Measurements from ENCODE around the gene PDE7B. TPM values are rescaled to one million over a fixed set of nuclear protein-coding genes. Genes with fewer than 3 reads are reported as not detected.
"Not testable (repeated sequence)": the region's sequence is repeated elsewhere in the genome, so short reads cannot be mapped to it uniquely, and the experiment has no call there.

PDE7B gene
- total RNA-seq, 1 donor from 2014 or later, result 18.4 TPM

- DNase-seq (ENCODE audit: low spot score), result peak; percentile 54
These were observed 252.3 kb downstream of the PDE7B start for GRCh38 chr6:136103763-136104311.

- no peak for DNase-seq (ENCODE audit: low spot score)
These were observed 253.1 kb downstream of the PDE7B start for GRCh38 chr6:136104556-136104955.

- not testable (repeated sequence) for DNase-seq (ENCODE audit: low spot score)
These were observed 254.3 kb downstream of the PDE7B start for GRCh38 chr6:136105797-136106196.

GRCh38 chr6:136108361-136108945 lies 257.0 kb downstream of the PDE7B start:
- no peak for DNase-seq (ENCODE audit: low spot score)

GRCh38 chr6:136111831-136112230 lies 260.3 kb downstream of the PDE7B start:
- DNase-seq (ENCODE audit: low spot score), result no peak

- DNase-seq (ENCODE audit: low spot score), result no peak
These were observed 260.8 kb downstream of the PDE7B start for GRCh38 chr6:136112262-136112661.

- no peak for DNase-seq (ENCODE audit: low spot score)
These were observed 262.3 kb downstream of the PDE7B start for GRCh38 chr6:136113736-136114173.

- DNase-seq (ENCODE audit: low spot score), result no peak
These were observed 263.2 kb downstream of the PDE7B start for GRCh38 chr6:136114661-136115060.

- DNase-seq (ENCODE audit: low spot score), result no peak
These were observed 264.4 kb downstream of the PDE7B start for GRCh38 chr6:136115941-136116340.

GRCh38 chr6:136117081-136117480 lies 265.6 kb downstream of the PDE7B start:
- DNase-seq (ENCODE audit: low spot score), result no peak

- no peak for DNase-seq (ENCODE audit: low spot score)
These were observed 267.3 kb downstream of the PDE7B start for GRCh38 chr6:136118787-136119186.

GRCh38 chr6:136123468-136123867 lies 272.0 kb downstream of the PDE7B start:
- DNase-seq (ENCODE audit: low spot score), result no peak

- DNase-seq (ENCODE audit: low spot score), result no peak
These were observed 274.1 kb downstream of the PDE7B start for GRCh38 chr6:136125585-136125984.

GRCh38 chr6:136127873-136128272 lies 276.4 kb downstream of the PDE7B start:
- DNase-seq (ENCODE audit: low spot score), result no peak

GRCh38 chr6:136129365-136129764 lies 277.9 kb downstream of the PDE7B start:
- DNase-seq (ENCODE audit: low spot score), result no peak

- no peak for DNase-seq (ENCODE audit: low spot score)
These were observed 282.8 kb downstream of the PDE7B start for GRCh38 chr6:136134268-136134667.

- no peak for DNase-seq (ENCODE audit: low spot score)
These were observed 283.2 kb downstream of the PDE7B start for GRCh38 chr6:136134751-136135150.

GRCh38 chr6:136136274-136136673 lies 284.8 kb downstream of the PDE7B start:
- DNase-seq (ENCODE audit: low spot score), result no peak

GRCh38 chr6:136137008-136137692 lies 285.6 kb downstream of the PDE7B start:
- DNase-seq (ENCODE audit: low spot score), result no peak

GRCh38 chr6:136137739-136138402 lies 286.4 kb downstream of the PDE7B start:
- no peak for DNase-seq (ENCODE audit: low spot score)

GRCh38 chr6:136139111-136139510 lies 287.6 kb downstream of the PDE7B start:
- not testable (repeated sequence) for DNase-seq (ENCODE audit: low spot score)

- DNase-seq (ENCODE audit: low spot score), result no peak
These were observed 292.9 kb downstream of the PDE7B start for GRCh38 chr6:136144251-136145023.

Data from ureter (tissue), 1 donor.